GM20431 (cell line): ENCODE measurements around the gene SELENOP.

ENCODE experiments used
- in situ Hi-C: fragments of 300-500 bp; cut with MseI, MboI; formaldehyde crosslinking; loops from one replicate; pipeline ENCODE4 v1.15.0; 2020; ENCODE audit warnings: low sequenced_read_pairs; ENCODE audit not compliant: unreplicated experiment

Gene SELENOP

DNA sequence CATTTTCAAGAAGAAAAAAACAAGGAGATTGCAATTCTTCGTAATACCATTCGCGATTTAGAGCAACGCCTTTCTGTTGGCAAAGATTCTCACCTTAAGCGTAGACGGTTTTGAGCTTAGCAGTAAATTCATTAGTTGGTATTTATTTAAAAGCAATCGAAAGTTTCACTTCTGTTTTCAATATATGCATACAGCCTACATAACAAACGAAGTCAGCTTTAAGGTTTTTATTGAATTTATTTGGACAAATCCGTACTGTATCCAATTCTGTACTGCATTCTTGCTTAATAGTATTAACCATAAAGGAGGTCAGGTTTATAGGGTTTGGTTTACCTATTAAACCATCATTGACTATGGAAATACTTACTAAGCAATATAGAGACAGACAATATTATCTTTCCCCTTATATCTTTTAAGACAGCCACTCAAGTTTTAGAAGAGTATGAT is 12.0 kb downstream of the SELENOP start:
- in situ Hi-C loops: no loop called here

DNA sequence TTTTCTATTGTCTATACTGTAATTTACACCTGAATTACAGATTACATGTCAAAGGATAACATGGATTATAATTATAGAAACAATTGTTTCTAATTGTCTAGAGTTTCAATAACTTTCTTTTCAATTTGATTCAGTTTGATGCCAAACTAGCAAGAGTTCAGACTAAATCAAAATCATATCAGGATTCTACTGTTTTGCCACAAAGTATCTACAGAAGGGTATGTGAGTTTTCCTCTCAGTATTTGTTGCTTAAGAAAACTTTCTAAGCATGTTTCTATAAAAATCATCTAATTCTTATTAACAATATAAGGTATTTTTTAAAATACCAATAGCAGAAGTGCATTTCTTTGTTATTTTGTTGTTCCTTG is 12.5 kb downstream of the SELENOP start:
- in situ Hi-C loops: no loop called here

DNA sequence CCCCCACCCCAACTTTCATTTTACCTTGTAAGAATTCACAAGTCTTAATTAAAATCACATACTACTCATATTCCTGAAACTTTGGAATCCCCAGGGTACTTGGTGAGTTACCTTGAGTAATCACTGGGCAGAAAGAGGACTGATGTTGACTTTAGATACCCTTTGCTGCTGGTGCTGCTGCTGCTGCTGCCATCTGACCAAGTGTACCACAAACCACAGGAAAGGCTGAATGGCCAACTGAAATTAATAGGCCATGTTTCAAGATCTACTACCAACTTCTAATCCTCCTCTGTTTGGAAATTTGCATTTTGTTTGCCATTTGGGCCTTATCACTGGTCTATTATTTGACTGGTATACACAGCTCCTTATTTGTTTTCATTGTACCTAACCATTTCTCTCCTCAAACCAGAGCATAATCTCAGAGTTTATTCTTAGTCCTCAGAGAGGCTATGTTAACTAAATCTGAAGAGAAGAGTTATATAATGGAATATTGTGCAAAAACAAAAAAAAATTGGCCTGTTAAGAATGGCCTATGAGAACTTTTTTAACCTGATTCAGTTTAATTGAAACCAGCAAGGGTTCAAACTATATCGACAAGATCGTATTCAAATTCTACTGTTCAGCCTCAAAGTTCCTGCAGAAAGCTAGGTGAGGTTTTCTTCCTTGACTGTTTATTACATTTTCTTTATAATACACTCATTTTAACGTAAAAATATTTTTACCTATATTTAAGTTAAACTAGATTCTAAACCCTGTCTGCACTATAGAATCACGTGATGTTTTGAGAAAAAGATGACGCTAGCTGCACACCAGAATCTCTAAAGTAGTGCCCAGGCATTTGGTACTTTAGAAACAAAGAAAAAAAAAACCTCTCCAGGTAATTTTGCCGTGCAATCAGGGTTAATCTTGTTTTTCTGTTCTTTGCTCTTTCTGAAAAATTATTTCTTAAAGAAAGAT is 13.1 kb downstream of the SELENOP start:
- in situ Hi-C loops: no loop called here

DNA sequence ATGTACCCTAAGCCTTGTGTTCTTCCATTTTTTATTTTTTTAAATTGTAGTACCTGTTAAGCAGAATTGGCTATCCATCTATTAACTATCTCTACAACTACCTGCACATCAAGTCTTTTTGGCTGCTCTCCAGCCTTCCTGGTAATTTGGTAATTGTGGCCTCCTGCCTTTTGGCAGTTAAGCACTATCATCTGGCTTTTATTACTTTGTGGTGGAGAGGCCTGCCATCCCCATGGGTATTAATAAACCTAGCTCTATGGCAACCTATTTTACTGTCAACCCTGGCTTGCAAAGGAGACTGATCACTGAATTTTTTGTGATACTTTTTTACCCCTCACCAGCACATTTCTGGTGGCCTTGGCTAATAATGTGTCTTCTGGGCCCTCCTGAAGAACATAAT is 20.5 kb downstream of the SELENOP start:
- in situ Hi-C loops: no loop called here

DNA sequence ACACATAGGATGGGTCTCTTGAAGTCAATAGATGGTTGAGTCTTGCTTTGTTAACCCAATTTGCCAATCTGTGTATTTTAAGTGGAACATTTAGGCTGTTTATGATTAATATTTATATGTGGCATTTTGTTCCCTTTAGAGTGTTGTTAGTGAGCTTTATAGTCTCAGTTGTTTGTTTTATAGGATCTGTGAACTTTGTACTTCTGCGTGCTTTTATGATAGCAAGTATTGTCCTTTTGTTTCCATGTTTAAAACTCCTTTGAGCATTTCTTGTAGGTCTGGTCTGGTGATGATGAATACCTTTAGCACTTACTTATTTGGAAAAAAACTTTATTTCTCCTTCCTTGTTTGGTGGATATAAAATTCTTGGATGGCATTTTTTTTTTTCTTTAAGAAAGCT is 23.8 kb downstream of the SELENOP start:
- in situ Hi-C loops: no loop called here

DNA sequence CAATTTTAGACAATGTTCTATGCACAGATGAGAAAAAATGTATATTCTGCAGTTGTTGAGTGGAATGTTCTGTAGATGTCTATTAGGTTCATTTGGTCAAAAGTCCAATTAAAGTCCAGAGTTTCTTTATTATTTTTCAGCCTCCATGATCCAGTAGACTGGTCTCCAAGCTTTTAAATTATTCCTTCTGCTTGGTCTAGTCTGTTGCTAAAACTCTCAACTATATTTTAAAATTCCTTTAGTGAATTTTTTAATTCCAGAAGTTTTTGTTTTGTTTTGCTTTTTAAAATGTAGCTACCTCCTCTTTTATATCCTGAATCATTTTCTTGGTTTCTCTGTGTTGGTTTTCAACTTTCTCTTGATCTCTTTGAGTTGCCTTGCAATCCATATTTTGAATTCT is 24.6 kb downstream of the SELENOP start:
- in situ Hi-C loops: no loop called here

DNA sequence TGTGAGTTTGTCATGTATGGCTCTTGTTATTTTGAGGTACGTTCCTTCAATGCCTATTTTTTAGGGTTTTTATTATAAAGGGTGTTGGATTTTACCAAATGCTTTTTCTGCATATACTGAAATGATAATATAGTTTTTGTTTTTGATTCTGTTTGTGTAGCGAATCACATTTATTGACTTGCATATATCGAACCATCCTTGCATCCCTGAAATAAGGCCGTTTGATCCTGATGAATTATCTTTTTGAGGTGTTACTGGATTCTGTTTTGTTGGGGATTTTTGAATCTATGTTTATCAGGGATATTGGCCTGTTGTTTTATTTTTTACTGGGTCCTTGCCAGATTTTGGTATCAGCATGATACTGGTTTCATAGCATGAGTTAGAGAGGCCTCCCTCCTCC is 25.9 kb downstream of the SELENOP start:
- in situ Hi-C loops: no loop called here

DNA sequence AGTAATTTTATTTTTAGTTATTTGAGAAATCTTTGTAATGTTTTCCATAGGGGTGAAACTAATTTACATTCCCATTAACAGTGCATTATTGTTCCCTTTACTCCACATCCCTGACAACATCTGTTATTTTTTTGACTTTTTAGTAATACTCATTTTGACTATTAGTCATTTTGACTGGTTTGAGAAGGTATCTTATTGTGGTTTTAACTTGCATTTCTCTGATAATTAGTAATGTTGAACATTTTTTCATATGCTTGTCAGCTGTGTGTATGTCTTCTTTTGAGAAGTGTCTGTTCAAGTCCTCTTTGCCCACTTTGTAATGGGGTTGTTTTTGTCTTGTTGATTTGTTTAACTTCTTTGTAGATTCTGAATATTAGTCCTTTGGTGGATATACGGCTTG is 27.6 kb downstream of the SELENOP start:
- in situ Hi-C loops: no loop called here

DNA sequence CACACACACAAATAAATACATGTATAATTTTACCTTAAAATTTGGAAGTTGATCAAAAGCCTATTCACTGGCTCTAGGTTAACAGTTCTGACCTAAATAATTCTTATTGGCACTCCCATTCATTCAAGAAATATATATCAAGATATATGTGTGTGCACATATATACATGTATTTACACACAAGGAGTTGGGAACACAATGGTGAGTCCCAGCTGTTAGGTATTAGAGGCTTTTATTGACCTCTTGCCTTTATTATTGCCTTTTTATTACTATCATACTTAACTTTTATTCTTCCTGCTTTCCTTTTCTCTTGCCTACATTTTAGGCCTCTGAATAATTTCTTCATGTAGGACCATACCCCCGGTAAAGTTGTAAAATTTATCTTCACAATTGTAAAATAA is 30.1 kb downstream of the SELENOP start:
- in situ Hi-C loops: no loop called here

DNA sequence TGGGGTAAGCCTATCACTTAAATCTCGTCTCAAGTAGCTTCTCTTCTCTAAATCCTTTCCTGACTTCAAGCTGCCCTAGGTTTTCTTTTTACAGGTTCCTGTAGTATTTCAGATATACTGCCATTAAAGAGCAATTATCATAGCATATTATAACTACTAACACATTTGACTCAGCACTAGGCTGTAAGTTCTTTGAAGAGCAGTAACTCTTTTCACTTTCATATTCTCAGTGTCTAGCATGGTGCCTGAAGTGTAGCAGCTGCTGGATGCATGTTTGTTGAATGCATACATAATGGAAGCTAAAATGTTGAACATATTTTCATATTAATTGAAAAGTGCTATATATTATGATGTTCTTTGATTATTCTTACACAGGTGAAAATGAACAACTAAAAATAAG is 32.6 kb downstream of the SELENOP start:
- in situ Hi-C loops: no loop called here

DNA sequence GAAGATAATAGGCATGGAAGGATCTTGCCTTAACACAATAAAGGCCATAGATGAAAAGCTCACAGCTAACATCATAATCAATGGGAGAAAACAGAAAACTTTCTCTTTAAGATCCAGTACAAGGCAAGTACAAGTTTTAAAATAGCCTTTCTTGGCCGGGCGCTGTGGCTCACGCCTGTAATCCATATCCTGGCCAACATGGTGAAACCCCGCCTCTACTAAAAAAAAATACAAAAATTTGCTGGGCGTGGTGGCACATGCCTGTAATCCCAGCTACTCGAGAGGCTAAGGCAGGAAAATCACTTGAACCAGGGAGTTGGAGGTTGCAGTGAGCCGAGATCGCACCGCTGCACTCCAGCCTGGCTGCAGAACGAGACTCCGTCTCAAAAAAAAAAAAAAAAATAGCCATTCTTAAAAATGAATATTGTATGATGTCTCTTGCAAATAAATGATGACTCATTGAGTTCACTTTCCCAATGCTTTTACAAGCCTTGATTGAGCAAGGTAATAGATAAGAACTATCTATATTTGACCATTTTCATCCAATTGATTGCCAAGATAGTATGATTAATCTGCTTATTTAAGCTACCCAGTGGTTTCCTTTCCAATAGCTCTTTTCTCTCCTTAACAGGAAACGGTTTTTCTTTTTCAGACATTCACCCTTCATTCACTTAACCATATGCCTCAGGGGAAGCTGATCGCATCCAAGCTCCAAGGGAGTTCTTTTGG is 39.3 kb downstream of the SELENOP start:
- in situ Hi-C loops: no loop called here

DNA sequence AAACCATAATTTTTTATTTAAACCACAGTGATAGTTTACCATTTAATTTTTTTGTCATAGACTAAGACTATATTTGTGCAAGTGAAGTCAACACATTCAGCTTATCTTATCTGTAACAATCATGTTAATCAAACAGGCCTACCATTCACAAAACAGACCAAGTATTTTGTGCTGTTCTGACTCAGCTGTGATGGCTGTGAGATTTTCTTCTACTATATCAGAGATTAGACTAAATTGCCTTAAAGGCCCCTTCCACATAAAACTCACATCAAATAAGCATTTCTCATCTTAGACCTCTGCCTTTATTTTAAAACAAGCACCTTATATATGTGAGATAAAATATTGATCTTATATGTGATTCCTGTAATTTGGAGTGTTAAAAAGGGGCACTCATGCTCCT is 41.7 kb downstream of the SELENOP start:
- in situ Hi-C loops: no loop called here

DNA sequence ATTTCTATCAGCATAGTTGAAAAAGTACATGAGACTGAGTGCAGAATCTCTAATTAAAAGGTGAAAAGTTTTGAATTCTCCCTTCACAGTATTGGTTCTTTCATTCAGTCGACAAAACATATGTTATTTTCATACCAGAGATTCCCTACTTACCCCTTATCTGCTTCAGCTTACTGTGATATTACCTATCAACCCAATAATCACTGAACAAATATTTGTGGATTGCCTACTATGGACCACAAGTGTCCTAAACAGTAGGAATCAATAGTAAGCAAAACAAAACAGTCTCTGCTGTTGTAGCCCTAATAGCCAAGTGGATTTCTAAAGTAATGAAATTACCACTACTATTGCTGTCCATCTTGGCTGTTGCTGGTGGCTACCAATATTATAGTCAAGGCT is 43.6 kb downstream of the SELENOP start:
- in situ Hi-C loops: no loop called here

DNA sequence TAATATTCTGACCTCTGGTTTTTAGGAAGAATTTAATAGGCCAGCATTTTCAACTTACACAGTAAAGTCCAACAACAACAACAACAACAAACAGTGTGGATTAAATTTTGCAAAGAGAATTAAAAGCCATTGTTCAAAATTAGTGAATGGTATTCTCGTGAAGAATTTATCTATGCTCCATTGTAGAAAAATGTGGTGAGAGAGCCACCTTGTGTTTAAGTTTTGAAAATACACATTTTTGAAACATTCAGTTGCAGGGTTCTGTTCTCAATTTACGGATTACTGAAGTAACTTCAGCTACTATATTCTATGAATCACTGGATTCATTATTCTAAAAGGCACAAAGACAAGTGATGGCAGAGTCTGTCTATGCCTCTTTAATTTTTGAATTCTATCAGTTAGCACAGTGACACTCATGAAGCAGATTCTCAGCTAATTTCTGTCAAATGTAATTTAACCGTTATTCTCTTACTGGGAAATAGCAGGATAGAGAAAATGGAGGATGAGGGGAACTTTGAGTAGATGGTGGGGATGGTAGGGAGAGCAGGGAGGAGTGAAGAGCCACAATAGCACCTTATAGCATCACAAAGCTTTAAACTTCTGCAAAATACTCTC is 44.1 kb downstream of the SELENOP start:
- in situ Hi-C loops: no loop called here

DNA sequence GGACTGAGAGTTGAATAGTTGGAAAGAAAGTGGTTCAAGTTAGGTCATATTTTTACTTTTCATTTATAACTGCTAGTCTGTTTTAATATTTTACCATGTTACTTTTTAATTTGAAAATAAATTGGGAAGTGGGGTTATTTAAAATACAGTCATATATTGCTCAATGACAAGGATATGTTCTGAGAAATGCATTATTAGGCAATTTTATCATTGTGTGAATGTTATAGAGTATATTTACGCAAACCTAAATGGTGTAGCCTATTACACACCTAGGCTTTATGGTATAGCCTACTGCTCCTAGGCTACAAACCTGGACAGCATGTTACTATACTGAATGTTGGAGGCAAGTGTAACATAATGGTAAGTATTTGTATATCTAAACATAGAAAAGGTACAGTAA is 49.9 kb downstream of the SELENOP start:
- in situ Hi-C loops: no loop called here

DNA sequence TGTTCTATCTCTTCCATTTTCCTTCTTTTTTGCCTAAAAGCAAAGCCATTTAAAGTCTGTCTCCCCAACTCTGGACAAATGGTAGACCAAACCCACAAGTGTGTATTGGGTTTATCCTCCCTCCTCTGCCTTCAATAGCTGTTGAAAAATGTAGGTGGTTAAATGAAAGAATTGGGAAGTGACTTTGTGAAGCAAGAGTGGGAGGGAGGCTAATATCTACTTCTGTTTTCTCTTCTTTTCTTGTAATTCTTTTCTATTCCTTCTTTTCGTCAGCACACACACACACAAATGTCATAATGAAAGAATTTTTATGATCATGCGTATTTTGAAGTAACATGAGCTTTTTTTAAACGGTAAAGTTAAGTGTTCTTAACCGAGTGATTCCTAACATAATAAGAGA is 51.3 kb downstream of the SELENOP start:
- in situ Hi-C loops: no loop called here

DNA sequence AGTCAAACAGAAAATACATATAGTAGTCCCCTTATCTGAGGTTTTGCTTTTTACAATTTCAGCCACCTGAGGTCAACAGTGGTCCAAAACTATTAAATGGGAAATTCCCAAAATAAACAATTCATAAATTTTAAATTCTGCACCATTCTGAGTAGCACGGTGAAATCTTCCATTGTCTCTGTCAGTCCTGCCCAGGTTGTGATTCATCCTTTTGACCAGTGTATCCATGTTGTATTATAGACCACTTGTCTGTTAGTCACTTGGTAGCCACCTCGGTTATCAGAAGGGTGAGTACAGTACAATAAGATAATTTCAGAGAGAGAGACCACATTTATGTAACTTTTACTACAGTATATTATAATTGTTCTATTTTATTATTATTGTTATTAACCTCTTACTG is 52.2 kb downstream of the SELENOP start:
- in situ Hi-C loops: no loop called here

DNA sequence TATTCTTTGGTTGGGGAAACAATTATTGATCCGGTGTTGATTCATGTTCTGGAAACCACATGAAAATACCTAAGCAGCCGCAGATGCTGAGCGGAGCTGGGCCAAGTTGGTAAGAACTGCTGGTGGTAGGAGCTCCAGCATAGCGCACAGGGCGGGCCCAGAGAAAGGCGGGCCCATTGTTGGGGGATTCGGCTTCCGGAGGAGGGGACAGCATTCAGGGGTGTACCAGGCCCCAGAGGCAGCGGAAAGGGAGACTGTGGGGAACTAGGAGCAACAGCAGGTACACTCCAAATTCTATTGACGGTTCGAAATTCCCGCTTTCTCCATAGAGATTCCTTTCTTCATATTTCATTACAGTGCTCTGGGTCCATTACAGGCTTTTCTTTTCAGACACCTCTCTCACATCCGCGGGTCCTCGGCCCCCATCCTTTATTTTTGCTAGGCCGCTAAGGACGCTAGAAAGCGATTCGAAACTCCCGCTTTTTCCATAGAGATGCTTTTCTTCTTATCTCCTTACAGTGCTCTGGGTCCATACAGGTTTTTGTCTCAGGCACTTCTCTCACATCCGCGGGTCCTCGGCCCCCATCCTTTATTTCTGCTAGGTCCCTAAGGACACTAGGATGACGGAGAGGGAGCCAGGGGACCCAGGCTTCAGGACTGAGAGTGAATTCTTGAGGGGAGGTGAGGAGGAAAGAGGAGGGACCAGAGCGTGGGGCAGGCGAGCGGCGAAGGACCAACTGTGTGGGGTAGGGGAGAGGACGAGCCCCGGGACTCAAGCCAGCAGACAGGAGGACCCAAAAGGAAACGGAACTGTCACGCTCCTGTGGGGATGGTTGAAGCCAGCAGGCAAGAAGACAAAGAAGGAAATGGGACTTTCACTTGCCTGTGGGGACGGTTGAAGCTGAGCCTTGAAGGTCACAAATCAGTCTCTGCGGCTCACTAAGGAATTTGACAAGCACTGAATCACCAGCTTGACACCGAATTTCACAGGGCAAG is 54.8 kb downstream of the SELENOP start, which contains the start of gene CCDC152:
CCDC152 (plus strand) TSS at position 213 of the 996 bp plus-strand sequence. CDS start 2,304 bp downstream, outside the sequence.
- in situ Hi-C loops: no loop called here

DNA sequence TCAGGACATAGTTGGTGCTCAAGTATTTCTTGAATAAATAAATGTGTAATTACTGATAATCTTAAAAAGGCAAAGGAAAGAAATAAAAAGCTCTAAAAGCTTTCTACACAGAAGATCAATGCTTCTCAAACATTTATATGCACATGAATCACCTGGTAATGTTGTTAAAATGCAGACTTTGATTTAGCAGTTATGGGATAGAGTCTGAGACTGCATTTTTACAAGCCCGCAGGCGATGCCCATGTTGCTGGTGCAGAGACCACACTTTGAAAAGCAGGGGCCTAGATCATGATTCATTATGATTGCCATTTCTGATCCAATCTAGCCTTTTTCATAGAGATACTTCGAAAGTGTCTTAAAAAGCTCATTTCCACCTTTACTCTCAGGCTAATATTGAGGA is 58.6 kb downstream of the SELENOP start:
- in situ Hi-C loops: no loop called here

DNA sequence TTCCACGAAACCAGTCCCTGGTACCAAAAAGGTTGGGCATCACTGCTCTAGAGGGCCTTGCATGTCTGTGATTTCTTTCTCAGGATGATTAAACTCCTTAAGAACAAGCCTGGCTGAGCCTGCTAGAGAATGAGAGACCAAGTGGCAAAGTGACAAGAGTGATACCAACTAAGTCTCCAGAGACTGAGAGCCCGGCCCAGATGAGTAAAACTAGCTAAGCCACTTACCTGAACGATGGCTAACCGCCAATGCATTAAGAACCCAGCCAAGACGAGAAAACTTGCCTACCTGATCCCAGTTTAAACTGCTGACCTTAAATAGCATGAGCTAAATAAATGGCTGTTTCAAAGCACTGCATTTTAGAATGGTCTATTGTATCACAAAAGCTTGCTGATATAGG is 60.6 kb downstream of the SELENOP start:
- in situ Hi-C loops: no loop called here
